NCI-H1930 (cell line): Measurements from ENCODE around the gene COL6A5.
"Not testable (repeated sequence)": the region's sequence is repeated elsewhere in the genome, so short reads cannot be mapped to it uniquely, and the experiment has no call there.

Experiments used
- DNase-seq, 2 experiments: peaks; one replicate each; lab custom pipeline; 2025; lab: John Stamatoyannopoulos, UW

Gene COL6A5, protein sequence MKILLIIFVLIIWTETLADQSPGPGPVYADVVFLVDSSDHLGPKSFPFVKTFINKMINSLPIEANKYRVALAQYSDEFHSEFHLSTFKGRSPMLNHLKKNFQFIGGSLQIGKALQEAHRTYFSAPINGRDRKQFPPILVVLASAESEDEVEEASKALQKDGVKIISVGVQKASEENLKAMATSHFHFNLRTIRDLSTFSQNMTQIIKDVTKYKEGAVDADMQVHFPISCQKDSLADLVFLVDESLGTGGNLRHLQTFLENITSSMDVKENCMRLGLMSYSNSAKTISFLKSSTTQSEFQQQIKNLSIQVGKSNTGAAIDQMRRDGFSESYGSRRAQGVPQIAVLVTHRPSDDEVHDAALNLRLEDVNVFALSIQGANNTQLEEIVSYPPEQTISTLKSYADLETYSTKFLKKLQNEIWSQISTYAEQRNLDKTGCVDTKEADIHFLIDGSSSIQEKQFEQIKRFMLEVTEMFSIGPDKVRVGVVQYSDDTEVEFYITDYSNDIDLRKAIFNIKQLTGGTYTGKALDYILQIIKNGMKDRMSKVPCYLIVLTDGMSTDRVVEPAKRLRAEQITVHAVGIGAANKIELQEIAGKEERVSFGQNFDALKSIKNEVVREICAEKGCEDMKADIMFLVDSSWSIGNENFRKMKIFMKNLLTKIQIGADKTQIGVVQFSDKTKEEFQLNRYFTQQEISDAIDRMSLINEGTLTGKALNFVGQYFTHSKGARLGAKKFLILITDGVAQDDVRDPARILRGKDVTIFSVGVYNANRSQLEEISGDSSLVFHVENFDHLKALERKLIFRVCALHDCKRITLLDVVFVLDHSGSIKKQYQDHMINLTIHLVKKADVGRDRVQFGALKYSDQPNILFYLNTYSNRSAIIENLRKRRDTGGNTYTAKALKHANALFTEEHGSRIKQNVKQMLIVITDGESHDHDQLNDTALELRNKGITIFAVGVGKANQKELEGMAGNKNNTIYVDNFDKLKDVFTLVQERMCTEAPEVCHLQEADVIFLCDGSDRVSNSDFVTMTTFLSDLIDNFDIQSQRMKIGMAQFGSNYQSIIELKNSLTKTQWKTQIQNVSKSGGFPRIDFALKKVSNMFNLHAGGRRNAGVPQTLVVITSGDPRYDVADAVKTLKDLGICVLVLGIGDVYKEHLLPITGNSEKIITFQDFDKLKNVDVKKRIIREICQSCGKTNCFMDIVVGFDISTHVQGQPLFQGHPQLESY (N-terminal part only)

DNA sequence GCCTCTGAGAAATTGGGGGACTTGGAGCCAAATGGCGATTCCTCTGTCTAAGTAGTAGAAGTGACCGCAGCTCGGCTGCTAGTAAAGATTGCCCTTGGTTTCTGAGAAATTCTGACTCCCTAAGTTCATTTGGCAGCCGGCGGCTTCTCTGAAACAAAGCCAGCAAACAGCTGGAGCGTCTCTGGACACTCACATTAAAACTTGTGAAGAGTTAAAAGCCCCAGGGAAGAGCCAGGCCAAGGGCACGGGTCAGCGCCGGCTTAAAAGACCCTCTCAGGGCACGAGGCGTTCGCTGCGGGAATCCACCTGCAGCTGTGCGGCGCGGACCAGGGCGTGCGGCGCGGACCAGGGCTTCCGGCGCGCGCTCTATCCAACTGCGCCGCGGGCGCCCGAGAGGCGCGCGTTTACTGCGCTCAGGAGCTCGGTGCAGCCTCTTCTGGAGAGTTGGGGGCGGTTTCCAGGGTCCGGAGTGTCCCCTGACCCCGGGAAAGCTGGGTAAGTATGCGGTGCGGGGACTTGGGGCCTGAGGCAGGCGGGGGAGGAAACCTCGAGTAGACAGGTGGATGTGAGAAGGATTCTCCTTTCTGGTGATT lies at the start of gene COL6A5:
Gene COL6A5, plus strand, starts transcription at position 186 of the 593 bp plus-strand sequence. CDS start 27,967 bp downstream, outside the sequence.
- no peak for DNase-seq

DNA sequence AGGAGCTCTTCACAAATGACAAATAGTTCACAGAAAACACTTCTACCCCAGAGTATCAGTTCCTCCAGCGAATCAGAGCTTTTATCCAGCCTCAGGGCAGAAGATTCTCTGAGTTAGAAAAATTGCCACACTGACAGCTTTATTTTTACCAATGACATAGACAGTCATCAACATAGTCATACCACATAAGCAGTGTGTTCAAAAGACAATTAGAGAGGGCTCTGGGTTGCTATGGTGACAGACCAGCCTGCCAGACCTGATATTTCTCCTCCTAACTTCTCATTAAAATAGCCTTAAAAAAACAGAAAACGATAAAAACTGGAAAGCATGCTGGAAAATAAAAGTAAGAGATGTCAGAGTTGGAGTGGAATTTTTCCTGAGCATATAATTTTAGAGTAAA lies 45.9 kb upstream of the COL6A5 start:
- DNase-seq, result no peak

DNA sequence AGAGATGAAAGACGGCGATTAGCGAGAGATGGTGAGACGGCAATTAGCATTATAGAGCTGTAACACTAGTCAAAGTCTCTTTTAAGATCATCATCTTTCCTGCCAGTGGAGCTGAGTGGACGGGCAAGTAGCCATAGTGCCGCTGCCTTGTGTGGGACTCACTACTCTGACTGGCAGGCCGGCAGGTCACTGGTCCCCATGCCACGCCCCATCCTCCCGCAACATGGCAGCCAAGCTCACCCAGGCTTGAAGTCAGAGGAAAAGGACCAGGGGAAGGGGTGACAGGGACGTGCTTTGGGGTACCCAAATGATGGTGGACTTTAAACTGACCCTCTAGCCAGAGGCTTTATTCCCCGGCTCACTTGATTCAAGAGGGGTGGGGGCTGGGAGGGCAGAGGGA lies 44.6 kb upstream of the COL6A5 start:
- no peak for DNase-seq

DNA sequence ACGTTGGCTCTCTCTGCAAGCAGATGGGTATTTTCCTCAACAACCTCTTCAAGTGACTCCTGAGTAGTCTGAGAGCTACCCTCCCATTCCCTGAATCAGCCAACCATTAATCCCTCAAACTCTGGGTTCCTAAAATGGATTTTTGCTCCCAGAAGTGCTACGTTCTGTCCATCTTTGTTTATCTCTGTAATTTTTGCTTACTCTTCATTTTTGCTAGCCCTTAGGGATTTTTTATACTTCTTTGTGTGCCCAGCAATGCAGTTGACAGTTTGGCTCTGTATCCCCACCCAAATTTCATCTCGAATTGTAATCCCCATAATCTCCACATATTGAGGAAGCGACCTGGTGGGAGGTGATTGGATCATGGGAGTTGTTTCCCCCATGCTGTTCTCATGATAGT lies 35.4 kb upstream of the COL6A5 start:
- no peak for DNase-seq

DNA sequence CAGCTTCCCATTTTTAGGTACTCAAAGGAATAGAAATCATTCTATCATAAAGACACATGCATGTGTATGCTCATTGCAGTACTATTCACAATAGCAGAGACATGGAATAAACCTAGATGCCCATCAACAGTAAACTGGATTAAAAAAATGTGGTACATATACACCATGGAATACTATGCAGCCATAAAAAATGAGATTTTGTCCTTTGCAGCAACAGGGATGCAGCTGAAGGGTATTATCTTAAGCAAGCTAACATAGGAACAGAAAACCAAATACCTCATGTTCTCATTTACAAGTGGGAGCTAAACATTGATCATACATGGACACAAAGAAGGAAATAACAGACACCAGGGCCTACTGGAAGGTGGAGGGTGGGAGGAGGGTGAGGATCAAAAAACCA lies 33.1 kb upstream of the COL6A5 start:
- DNase-seq, result no peak

DNA sequence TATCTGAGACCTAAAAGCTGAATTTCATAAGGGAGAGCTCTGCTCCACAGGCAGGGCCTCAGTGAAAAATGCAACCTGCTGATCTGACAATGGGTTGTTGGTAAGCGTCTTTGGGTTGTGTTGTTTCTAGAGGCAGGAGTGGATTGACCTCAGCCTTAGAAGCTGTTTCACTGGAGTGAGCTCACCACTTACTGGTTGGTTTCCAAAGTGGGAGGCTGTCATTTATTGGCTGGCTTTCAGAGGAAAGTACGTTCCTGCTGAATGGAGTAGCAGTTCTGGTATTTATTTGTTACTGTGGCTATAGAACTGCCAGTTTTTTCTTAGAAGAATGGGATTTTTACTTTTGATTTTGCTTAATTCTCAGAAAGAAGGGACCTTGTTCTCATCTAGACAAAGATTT lies 29.3 kb upstream of the COL6A5 start:
- DNase-seq, result no peak

DNA sequence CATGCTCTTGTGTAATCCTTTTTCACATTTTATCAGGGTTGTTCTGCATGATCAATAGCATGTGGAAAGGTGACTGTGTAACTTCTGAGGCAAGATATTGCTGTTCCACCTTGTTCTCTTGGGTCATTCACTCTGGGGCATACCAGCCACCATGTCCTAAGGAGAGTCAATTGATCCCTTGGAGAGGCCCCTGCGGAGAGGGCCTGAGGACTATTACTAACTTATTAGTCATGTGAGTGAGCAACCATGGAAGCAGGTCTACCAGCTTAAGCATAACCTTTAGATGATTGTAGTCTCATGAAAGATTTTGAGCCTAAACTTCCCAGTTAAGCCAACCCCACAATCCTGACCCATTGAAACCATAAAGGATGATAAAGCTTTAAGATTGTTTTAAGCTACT lies 22.0 kb upstream of the COL6A5 start:
- no peak for DNase-seq

DNA sequence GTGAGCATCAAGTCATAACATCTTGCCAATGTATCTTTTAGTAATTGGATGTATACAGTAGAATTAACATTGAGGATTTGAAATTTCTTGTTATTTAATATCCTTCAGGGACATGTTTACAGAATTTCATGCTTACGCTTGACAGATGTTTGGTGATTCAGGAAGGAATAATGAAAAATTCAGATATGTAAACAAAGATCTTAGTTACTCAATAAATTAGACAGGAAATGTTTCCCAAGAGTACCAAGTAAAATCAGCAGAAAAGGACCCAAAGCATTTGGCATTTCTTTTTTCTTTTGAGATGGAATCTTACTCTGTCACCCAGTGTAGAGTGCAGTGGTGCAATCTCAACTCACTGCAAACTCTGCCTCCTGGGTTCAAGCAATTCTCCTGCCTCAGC lies 4.7 kb upstream of the COL6A5 start:
- DNase-seq, result no peak

DNA sequence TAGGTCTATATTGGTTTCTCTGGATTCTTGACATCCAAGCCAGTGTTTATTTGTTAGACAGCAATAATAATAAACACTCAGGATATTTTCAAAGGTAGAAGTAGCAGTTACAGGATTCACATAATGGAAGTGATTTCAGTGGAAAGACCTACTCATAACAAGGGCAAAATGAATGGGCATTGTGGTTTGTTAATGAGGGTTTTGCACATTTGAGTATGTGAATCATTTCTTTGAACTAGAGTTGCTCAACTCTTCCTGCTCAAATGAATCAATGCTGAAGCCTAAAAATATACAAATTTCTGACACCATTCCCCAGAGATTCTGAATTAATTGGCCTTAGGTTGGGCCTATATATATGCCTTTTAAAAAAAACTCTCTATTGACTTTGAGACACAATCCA lies 4.1 kb upstream of the COL6A5 start:
- DNase-seq, result no peak

DNA sequence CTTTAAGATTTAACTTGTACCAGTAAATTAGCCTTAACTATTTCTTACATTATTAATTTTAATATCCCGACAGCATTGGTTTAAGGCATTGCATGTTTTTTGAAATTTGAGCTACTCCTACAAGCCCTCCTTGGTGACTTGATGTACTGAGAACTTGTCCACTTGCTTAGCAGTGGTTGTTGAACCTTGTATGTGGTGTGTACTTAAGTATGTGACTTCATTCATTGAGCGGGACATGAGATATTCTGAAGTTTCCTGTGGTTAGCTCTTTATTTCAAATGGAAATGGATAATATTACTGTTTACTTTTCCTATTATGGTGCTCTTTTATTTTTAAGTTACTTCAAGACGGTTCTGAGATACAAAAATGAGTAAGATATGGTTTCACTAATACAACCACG lies 3.6 kb upstream of the COL6A5 start:
- DNase-seq, result no peak

DNA sequence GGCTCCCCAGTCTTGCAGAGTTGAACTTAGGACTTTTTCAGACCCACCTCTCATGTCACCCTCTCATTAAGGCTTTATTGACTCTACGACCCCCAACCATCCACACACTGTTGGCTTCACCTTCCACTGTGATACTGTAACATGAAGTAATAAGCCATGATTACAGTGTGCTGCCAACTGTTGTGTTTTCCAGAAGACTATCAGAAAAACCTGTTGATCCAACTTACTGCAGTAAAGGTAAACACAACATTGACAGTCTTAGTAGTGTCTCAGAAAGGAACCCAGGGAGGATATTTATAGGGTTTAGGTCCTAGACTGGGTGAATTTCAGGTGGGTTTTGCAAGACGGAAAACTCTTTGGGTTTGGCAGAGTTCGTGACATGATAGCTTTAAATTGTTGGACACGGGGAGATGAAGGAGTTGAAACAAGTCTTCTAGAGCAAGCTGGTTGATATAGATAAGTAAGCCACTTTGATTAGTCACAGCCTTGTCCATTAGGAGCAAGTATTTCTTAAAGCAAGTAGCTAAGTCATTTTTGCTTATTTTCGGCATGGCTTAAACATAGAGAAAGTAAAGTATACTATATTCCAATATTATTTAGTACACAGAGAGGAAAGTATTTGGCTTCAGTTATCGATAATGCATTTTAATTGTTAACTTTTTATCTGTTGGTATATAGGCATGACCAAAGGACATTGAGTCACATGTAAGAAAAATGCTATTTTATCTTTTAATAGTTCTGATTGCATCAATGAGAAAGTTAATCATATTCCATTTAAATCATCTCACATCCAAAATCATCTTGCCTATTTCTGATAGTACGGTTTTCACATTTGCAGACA lies 2.4 kb upstream of the COL6A5 start:
- no peak for DNase-seq

DNA sequence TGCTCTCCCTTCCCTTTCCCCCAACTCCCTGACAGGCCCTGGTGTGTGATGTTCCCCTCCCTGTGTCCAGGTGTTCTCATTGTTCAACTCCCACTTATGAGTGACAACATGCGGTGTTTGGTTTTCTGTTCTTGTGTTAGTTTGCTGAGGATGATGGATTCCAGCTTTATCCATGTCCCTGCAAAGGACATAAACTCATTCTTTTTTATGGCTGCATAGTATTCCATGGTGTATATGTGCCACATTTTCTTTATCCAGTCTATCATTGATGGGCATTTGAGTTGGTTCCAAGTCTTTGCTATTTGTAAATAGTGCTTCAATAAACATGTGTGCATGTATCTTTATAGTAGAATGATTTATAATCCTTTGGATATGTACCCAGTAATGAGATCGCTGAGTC lies 2.8 kb downstream of the COL6A5 start:
- not testable (repeated sequence) for DNase-seq

DNA sequence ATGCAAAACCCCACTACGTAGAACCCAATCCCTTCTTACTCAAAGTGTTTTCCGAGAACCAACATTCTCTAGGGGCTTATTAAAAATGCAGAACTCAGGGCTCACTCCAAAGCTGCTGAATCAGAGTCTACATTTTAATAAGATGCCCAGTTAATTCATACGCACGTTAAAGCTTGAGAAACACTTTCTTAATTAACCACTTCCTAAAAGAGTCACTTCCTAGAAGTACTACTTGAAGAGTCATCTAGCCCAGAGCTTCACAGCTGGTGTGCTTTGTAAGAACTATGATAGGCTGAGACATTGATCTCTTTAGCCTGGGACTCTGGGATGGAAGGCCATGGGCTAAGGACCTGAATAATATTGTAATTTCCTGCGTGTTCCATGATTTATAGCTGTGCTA lies 9.0 kb downstream of the COL6A5 start:
- no peak for DNase-seq

DNA sequence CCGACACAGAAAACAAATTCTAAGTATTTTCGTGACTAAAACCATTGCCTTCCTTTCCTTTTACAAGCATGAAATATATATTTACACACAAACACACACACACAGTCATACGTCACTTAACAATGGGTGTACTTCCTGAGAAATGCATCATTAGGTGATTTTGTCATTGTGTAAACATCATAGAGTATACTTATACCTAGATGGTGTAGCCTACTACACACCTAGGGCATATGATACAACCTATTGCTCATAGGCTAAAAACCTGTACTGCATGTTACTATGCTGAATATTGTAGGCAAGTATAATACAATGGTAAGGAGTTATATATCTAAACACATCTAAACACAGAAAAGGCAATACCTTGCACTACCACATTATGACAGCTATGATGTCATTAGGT lies 28.6 kb downstream of the COL6A5 start:
- no peak for DNase-seq

DNA sequence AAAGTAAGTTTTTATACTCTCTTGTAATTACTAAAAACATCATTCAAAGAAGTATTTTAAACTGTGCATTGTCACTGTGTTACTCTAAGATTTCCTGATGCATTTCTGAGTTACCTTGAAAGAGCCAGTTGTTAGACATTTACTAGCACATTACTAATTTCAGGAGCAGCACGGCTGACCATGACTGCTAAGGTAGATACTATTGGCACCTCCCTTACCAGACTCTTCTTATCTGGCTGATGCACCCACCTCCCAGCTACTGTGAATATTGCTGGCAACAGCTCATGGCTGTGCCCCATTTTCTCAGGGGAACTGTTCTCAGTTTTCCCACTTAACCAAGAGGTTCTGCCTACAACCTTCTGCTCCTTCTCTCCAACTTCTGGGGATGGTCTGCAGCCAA lies 29.4 kb downstream of the COL6A5 start:
- DNase-seq, result no peak

DNA sequence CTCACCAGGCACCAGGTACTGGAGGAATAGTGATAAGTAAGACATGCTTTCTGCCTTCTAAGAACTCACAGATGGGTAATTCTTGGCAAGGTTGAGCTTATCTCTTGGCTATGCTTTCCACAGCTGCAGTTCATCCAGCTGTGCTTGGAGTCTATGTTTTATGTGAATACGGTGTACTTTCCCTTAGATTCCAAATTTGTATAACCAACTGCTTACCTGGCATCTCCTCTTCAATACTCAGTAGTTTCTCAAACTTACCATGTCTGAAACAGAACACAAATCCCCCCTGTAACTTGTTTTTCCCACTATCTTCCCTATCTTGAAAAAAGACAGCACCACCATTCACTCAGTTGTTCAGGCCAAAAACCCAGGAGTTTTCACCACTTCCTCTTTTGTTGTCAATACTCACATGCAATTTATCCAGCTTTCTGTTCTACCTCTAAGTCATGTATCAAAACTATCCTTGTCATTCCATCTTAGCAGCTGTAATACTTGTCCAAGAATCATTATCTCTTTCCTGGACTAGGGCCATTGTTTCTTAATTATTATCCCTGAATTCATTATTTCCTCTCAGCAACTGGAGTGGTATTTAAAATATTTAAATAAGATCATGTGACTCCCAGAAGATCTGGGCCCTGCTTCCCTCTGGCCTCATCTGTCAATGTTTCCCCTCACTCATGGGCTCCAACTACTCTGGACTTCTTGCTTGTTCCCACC lies 32.6 kb downstream of the COL6A5 start:
- DNase-seq, result no peak

DNA sequence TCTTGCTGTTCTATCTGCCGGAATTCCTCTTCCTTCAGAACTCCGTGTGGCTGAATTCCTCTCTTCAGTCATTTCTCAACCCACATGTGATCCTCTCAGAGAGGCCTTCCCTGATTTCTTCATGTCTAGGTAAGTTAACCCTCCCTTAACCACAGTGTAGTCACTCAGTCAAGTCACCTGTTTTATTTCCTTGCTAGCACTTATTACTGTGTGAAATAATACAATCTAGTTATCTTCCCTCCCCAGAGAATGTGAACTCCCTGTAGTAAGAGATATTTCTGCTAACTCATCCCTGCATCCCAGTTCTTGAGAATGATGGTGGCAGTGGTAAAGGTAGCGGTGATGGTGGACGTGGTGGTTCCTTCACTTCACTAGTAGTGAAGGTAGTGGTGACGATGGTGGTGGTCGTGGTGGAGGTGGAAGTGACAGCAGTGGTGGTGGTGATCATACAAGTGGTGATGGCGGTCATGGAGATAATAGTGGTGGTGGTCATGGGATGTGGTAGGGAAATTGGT lies 33.3 kb downstream of the COL6A5 start:
- no peak for DNase-seq

DNA sequence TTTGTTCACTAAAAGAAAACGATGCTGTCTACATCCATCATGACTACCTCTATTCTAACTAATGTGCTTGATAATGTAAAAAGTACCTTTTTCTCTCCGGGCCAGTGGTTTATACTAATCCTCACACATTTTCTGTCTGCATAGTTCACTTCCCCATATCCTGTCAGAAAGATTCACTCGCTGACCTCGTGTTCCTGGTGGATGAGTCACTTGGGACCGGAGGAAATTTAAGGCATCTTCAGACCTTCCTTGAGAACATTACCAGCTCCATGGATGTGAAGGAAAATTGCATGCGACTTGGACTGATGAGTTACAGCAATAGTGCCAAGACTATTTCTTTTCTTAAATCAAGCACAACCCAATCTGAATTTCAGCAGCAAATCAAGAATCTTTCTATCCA lies 33.8 kb downstream of the COL6A5 start:
- no peak for DNase-seq

DNA sequence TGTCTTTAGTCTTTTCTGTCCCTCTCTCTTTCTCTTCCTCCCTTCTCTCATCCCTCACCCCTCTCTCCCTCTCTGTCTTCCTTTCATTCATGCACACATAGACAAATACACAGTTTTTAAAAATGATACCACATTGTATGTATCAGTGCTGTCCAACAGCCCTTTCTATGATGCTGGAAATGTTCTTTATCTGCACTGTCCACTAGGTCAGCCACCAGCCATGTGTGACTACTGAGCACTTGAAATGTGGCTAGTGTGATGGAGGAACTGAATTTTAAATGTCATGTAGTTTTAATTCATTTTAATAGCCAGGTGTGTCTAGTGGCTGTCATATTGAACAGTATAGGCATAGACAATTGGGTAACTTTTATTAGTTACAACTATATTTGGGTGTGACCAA lies 34.9 kb downstream of the COL6A5 start:
- DNase-seq, result no peak

DNA sequence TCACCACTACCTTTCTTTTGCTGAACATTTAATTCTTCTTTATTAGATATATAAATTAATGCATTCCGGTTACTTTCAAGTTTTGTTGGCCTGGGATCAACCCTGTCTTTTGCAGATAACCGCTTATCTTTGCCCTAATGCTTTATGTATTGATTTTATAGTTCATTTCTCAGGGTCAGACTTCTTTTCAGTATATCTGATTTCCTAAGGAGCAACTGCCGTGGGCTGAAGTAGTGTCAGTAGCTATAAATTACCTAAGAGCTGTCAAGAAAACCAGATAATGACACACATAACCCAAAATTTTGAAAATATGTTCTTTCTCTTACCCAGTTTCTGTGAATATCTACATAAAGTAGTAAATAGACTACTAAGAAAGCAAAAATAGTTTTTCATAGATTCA lies 38.0 kb downstream of the COL6A5 start:
- no peak for DNase-seq
